Spleen (tissue), 11 donors: ENCODE results near the gene SDR39U1. TPM values are rescaled to one million over a fixed set of nuclear protein-coding genes. Genes with fewer than 3 reads are reported as not detected.

ENCODE experiments used
- DNase-seq: peaks from one replicate; pipeline ENCODE4 v3.0.0-alpha.2; 2020
- H3K27ac ChIP-seq, 8 donors: fragments of 200-600 bp; sonication (generic) in 7 of 8; 1 replicate in 4 of 8; 2 replicates in 4 of 8; pipeline versions ENCODE4 v1.5.0 to v1.8.0; 2016 to 2021; ENCODE audit warnings: inconsistent platforms in 4 of 8, mild to moderate bottlenecking in 4 of 8, moderate library complexity in 1 of 8
- H3K27me3 ChIP-seq, 7 donors: fragments of 200-600 bp; sonication (generic) in 6 of 7; replicated peaks in 1 of 7; 1 replicate in 4 of 7; 2 replicates in 3 of 7; pipeline versions ENCODE4 v1.5.0 to v1.8.0; 2016 to 2021; ENCODE audit warnings: inconsistent platforms in 3 of 7, mild to moderate bottlenecking in 1 of 7
- H3K36me3 ChIP-seq, 6 donors: fragments of 200-600 bp; sonication (generic) in 5 of 6; 1 replicate in 4 of 6; 2 replicates in 2 of 6; pipeline versions ENCODE4 v1.5.0 to v1.8.0; 2016 to 2021; ENCODE audit warnings: inconsistent platforms in 2 of 6
- H3K4me1 ChIP-seq, 6 donors: fragments of 200-600 bp; sonication (generic) in 5 of 6; 1 replicate in 3 of 6; 2 replicates in 3 of 6; pipeline versions ENCODE4 v1.5.0 to v1.8.0; 2016 to 2021; ENCODE audit warnings: inconsistent platforms in 3 of 6
- H3K4me3 ChIP-seq, 8 donors: fragments of 200-600 bp; sonication (generic) in 7 of 8; 1 replicate in 4 of 8; 2 replicates in 4 of 8; pipeline versions ENCODE4 v1.5.0 to v1.8.0; 2016 to 2021; ENCODE audit warnings: inconsistent platforms in 4 of 8, mild to moderate bottlenecking in 4 of 8, moderate library complexity in 2 of 8
- H3K9me3 ChIP-seq, 8 donors: fragments of 200-600 bp; sonication (generic) in 7 of 8; 1 replicate in 4 of 8; 2 replicates in 4 of 8; pipeline versions ENCODE4 v1.5.0 to v1.8.0; 2016 to 2021; ENCODE audit warnings: inconsistent platforms in 4 of 8
- POLR2A ChIP-seq, 3 donors: fragments of 450-650 bp; IDR thresholded peaks; one replicate each; pipeline ENCODE4 v1.5.1; 2017; ENCODE audit warnings: antibody characterized with exemption in 3 of 3, mild to moderate bottlenecking in 1 of 3
- POLR2AphosphoS5 ChIP-seq, 3 donors: sonication (generic); formaldehyde crosslinking; IDR thresholded peaks; one replicate each; pipeline ENCODE4 v1.5.1; 2017; ENCODE audit warnings: antibody characterized with exemption in 3 of 3
- WGBS, 5 donors: extraction: QIAGEN DNeasy Blood & Tissue Kit in 3 of 5; methylation state at CpG; one replicate each; pipeline versions ENCODE4 v1.1.5 to v1.1.7; 2013 to 2018; 5-methylcytosine and 5-hydroxymethylcytosine counted together
- intact Hi-C: fragments of 100-400 bp; cut with DNase I; formaldehyde crosslinking; loops from one replicate; pipeline ENCODE4 v1.15.0; 2023; ENCODE audit warnings: low total_unique reads
- polyA plus RNA-seq, 3 donors: library from polyadenylated mRNA; stranded (reverse); fragments of 200-250 nt; gene quantifications; one replicate each; pipeline ENCODE4 v1.2.1, GENCODE V29; 2013
- total RNA-seq, 7 donors: library from RNA; depleted of rRNA in 3 of 7; stranded (reverse); fragments of >200 nt in 3 of 7; fragmentation: NEBNext Ultra II Directional in 4 of 7; extraction: Animal tissue kit (Norgen Biotek cat#: 25700) in 4 of 7; gene quantifications; one replicate each; pipeline versions ENCODE4 v1.1.0 to v1.2.1, GENCODE V29; 2016 to 2021
- TF ChIP-seq, protein P1 (sequence below), 11 experiments: fragments of 200-600 bp in 7 of 11; fragments of 450-650 bp in 4 of 11; sonication (generic) in 4 of 11; IDR thresholded peaks in 8 of 11; conservative IDR thresholded peaks in 3 of 11; 1 replicate in 7 of 11; 2 replicates in 4 of 11; pipeline versions ENCODE4 v1.4.0 to v1.8.0; 2016 to 2021; ENCODE audit warnings: antibody characterized with exemption in 11 of 11, inconsistent platforms in 4 of 11, mild to moderate bottlenecking in 1 of 11
- donor health status: healthy with polysubstance abuse.
- donor health status: DM: no; HTN: no; CAD: no; lungs with moderate emphysema.
- donor health status: DM: no; HTN: no; CAD: no.
- donor health status: Bipolar disorder and iron deficiency.
- donor health status: healthy.
- donor health status: DM: no; HTN: no; CAD: no.
- donor health status: DM: yes; HTN: yes; CAD: no.

Gene SDR39U1
- total and polyA plus RNA-seq, 10 donors, result 48.2 to 146 (median 68.4) TPM

DNA sequence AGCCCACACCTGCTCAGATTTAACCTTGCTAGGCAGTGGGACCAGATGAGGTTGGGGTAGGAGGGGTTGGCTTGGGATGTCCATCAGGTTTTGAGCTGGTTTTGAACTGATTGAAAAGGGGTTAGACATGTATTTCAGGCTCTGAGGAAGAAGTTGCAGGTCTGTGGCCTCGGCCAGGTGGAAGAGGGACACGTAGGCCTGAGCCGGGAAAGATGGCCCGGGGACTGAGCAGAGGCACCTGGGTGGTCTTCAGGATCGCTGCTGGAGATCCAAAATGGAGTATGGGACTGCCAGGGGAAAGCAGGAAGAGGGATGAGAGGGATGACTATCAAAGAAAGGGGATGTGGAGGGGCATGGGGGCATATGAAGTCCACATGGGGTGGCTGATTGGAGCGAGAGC lies 36.2 kb downstream of the SDR39U1 start:
- WGBS, 5 donors, result 87 to 96% (median 90%) methylated on average over 6 of the region's 6 CpGs
- no peaks in the 10 kb centered on the region for H3K9me3 ChIP-seq
- H3K4me1 ChIP-seq, result peaks cover 0 to 20% (median 5%) of the 10 kb centered on the region in 6 donors
- DNase-seq, result no peak
- H3K4me3 ChIP-seq, result no peak overlapping the region
- no peak overlapping the region for H3K27ac ChIP-seq
- intact Hi-C loops, result no loop called here
- H3K27me3 ChIP-seq, result no peaks in the 10 kb centered on the region
- peaks cover 0 to 34% (median 0%) of the 10 kb centered on the region in 6 donors for H3K36me3 ChIP-seq
- no peak for TF ChIP-seq POLR2AphosphoS5 (IDR thresholded peaks at IDR 0.05)
- TF ChIP-seq, protein P1, sequence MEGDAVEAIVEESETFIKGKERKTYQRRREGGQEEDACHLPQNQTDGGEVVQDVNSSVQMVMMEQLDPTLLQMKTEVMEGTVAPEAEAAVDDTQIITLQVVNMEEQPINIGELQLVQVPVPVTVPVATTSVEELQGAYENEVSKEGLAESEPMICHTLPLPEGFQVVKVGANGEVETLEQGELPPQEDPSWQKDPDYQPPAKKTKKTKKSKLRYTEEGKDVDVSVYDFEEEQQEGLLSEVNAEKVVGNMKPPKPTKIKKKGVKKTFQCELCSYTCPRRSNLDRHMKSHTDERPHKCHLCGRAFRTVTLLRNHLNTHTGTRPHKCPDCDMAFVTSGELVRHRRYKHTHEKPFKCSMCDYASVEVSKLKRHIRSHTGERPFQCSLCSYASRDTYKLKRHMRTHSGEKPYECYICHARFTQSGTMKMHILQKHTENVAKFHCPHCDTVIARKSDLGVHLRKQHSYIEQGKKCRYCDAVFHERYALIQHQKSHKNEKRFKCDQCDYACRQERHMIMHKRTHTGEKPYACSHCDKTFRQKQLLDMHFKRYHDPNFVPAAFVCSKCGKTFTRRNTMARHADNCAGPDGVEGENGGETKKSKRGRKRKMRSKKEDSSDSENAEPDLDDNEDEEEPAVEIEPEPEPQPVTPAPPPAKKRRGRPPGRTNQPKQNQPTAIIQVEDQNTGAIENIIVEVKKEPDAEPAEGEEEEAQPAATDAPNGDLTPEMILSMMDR (IDR thresholded peaks at IDR 0.05 in 8 of 11, conservative IDR thresholded peaks at IDR 0.05 in 3 of 11), result no peak

DNA sequence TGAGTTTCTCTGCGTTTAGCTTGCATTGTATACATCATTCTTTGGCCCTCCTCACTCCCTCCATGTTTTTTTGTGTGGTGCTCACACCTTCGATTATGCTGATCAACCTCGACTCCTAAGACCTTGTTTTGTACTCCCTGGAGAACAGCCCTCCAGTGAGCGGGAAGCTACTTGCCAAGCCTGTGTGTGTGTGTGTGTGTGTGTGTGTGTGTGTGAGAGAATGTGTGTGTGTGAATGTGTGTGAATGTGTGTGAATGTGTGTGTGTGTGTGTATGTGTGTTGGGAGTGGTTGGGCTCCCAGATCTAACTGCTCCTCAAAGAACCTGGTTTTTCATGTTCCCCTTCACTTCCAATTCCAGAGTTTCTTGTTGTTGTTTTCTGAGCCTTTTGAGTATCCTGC lies 37.8 kb downstream of the SDR39U1 start:
- Histone ChIP-seq H3K36me3 (peaks cover 0 to 21% (median 0%) of the 10 kb centered on the region in 6 donors), H3K9me3 (no peaks in the 10 kb centered on the region), H3K4me1 (peaks cover 3 to 28% (median 14%) of the 10 kb centered on the region in 6 donors), H3K27me3 (peaks cover 0 to 8% (median 0%) of the 10 kb centered on the region in 7 donors), H3K27ac (no peak overlapping the region), H3K4me3 (no peak overlapping the region)
- WGBS, 5 donors, result 77 to 87% (median 84%) methylated on average over 4 of the region's 4 CpGs
- intact Hi-C loops, result no loop called here
- DNase-seq, result no peak
- TF ChIP-seq, protein P1 (IDR thresholded peaks at IDR 0.05 in 8 of 11, conservative IDR thresholded peaks at IDR 0.05 in 3 of 11), result no peak
- no peak for TF ChIP-seq POLR2A (IDR thresholded peaks at IDR 0.05)
- no peak for TF ChIP-seq POLR2AphosphoS5 (IDR thresholded peaks at IDR 0.05)

DNA sequence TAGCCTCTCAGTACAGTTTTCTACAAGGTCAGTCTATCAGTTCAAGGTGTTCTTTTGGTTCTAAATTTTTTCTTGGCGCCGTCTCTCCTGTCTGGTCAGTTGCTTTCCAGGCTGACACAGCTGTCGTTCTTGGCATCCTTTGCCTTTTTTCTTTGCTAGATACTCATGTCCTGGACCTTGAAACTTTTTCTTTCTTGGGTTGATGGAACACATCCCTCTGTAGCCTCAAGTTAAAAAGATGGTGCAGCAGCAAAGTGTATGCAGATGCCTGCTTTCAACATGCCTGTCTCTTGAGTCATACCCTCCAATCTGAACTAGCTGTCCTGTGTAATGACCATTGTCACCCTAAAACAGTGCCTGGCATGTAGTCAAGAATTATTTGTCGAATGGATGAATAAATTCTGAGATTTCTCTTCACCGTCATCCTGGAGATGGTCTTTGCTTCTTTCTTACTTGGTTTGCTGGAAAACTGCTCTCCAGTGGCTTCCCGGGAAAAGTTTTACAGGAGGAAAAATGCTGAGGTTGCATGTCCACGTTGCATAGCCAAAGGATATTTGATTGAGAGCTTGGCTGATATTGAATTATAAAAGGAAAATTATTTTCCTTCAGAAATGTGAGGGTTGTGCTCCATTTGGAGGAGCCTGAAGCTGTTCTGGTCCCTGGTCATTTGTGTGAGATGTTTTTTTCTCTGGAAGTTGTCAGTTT lies 39.1 kb downstream of the SDR39U1 start:
- no peak for DNase-seq
- Histone ChIP-seq H3K4me1 (peaks cover 10 to 42% (median 26%) of the 10 kb centered on the region in 6 donors), H3K27ac (peak overlapping the region in 2 of 8 donors; percentile 10 to 13), H3K4me3 (no peak overlapping the region), H3K36me3 (peaks cover 0 to 7% (median 0%) of the 10 kb centered on the region in 6 donors), H3K27me3 (peaks cover 0 to 20% (median 0%) of the 10 kb centered on the region in 7 donors), H3K9me3 (no peaks in the 10 kb centered on the region)
- TF ChIP-seq POLR2AphosphoS5 (IDR thresholded peaks at IDR 0.05) (no peak), POLR2A (IDR thresholded peaks at IDR 0.05) (no peak)
- TF ChIP-seq, protein P1 (IDR thresholded peaks at IDR 0.05 in 8 of 11, conservative IDR thresholded peaks at IDR 0.05 in 3 of 11), result no peak
- WGBS, 5 donors, result 61 to 85% (median 76%) methylated on average over 7 of the region's 7 CpGs
- intact Hi-C loops, result no loop called here

DNA sequence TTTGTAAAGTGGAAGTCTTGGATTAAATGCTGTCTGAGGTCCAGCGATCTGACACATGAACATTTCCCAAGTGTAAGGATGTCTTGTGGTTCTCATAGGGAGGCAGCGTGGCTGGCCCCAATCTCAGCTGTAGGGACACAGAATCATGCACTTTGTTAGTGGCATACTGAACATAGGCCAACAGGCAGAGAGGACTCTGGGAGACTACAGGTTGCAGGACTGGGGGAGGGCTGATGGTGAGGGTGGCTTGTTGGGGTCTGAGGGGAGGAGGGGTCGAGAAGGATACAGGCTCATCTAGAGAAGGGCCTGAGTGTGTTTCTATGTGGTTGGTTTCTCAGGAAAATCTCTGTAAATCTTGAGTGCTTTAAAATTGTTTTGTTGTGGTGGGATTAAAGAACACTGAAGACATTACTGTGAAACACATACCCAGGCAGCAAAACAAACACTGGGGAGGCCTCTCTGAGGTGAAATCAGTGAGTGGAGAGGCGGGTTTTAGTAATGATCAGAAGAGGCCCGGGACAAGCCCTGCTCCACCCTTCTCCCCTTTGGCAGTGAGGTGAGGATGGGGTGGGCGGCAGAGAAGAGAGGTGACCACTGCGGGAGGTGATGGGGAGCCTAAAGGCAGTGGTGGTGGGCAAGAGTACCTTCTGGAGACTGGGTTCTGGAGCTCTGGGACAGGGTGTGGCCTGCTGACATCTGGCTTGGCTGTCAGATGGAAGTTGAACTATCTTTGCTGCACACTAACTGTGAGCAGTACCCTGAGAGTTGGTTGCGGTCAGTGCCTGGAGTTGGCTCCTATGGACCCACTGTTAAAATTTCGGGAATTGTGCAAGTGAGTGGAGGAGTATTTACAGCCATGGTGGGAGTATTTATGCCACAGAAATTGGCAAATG lies 40.5 kb downstream of the SDR39U1 start:
- Histone ChIP-seq H3K4me3 (no peak overlapping the region), H3K36me3 (no peaks in the 10 kb centered on the region), H3K4me1 (peaks cover 14 to 48% (median 28%) of the 10 kb centered on the region in 6 donors), H3K9me3 (no peaks in the 10 kb centered on the region), H3K27ac (peak overlapping the region in 2 of 8 donors; percentile 2 to 13), H3K27me3 (peaks cover 0 to 20% (median 0%) of the 10 kb centered on the region in 7 donors)
- WGBS, 5 donors, result 65 to 75% (median 70%) methylated on average over 9 of the region's 9 CpGs
- intact Hi-C loops, result no loop called here
- no peak for DNase-seq
- no peak for TF ChIP-seq POLR2A (IDR thresholded peaks at IDR 0.05)
- TF ChIP-seq, protein P1 (IDR thresholded peaks at IDR 0.05 in 8 of 11, conservative IDR thresholded peaks at IDR 0.05 in 3 of 11), result no peak
- no peak for TF ChIP-seq POLR2AphosphoS5 (IDR thresholded peaks at IDR 0.05)
